ENCODE measurements around the gene GCFC2. TPM values are rescaled to one million over a fixed set of nuclear protein-coding genes. Genes with fewer than 3 reads are reported as not detected.

Gene GCFC2
- total RNA-seq, 4 donors from 2014 or later, result 15.2 to 26.4 (median 16.6) TPM

GRCh38 chr2:75616933-75617332 is 93.8 kb downstream of the GCFC2 start:
- 90 to 94% methylated on average over 3 of the region's 3 CpGs for WGBS, 2 donors
- no peak for DNase-seq (ENCODE audit: low spot score in 2 of 2)
- TF ChIP-seq POLR2A (IDR thresholded peaks at IDR 0.05) (no peak), CTCF (IDR thresholded peaks at IDR 0.05) (no peak)
- no peak overlapping the region for H3K4me3 ChIP-seq (ENCODE audit: low read depth, poor library complexity, severe bottlenecking)
- intact Hi-C loops (cut with DNase I; ENCODE audit: low total_unique reads), result no loop called here

GRCh38 chr2:75616406-75616805 is 94.3 kb downstream of the GCFC2 start:
- 92 to 93% methylated on average over 4 of the region's 4 CpGs for WGBS, 2 donors
- TF ChIP-seq POLR2A (IDR thresholded peaks at IDR 0.05), result no peak
- TF ChIP-seq CTCF (IDR thresholded peaks at IDR 0.05), result no peak
- no peak overlapping the region for H3K4me3 ChIP-seq (ENCODE audit: low read depth, poor library complexity, severe bottlenecking)
- intact Hi-C loops (cut with DNase I; ENCODE audit: low total_unique reads), result no loop called here
- DNase-seq (ENCODE audit: low spot score in 2 of 2), result no peak

- no peak overlapping the region for H3K4me3 ChIP-seq (ENCODE audit: low read depth, poor library complexity, severe bottlenecking)
- WGBS, 2 donors, result 77 to 78% methylated on average over 5 of the region's 5 CpGs
- TF ChIP-seq CTCF (IDR thresholded peaks at IDR 0.05) (no peak), POLR2A (IDR thresholded peaks at IDR 0.05) (no peak)
- intact Hi-C loops (cut with DNase I; ENCODE audit: low total_unique reads), result no loop called here
- no peak for DNase-seq (ENCODE audit: low spot score in 2 of 2)
These were observed 96.5 kb downstream of the GCFC2 start for GRCh38 chr2:75614162-75614651.

- 90 to 94% methylated on average over 5 of the region's 5 CpGs for whole genome bisulfite sequencing, 2 donors
- TF ChIP-seq CTCF (IDR thresholded peaks at IDR 0.05), result no peak
- TF ChIP-seq POLR2A (IDR thresholded peaks at IDR 0.05), result no peak
- H3K4me3 ChIP-seq (ENCODE audit: low read depth, poor library complexity, severe bottlenecking), result no peak overlapping the region
- no peak for DNase-seq (ENCODE audit: low spot score in 2 of 2)
- intact Hi-C loops (cut with DNase I; ENCODE audit: low total_unique reads), result no loop called here
These were observed 97.9 kb downstream of the GCFC2 start for GRCh38 chr2:75612862-75613243.

Other genes starting within 250 kb of the GCFC2 start
- 10 to 100 TPM in 2 of 4 donors, 1 to 10 TPM in 2; 6.6 to 12.9 (median 9.1) TPM for gene EVA1A, start 150.0 kb downstream of the GCFC2 start, total RNA-seq
- 10 to 100 TPM; 24.7 to 39.0 (median 32.9) TPM for gene MRPL19, start 64.1 kb downstream of the GCFC2 start, total RNA-seq